K562 (cell line): ENCODE measurements around the gene AP3S2. TPM values are rescaled to one million over a fixed set of nuclear protein-coding genes. Genes with fewer than 3 reads are reported as not detected.
A peak's percentile ranks its signal among the peaks of the same experiment; 100 is the strongest.

ENCODE experiments used
- CCNT2 ChIP-seq: IDR thresholded peaks from 2 replicates; pipeline ENCODE4 v1.6.1; 2011; ENCODE audit warnings: borderline replicate concordance, low read depth, mild to moderate bottlenecking, moderate library complexity, mixed read lengths, low read length; ENCODE audit not compliant: insufficient read length; ENCODE audit errors: extremely low read depth
- ESRRA ChIP-seq: fragments of 450-650 bp; IDR thresholded peaks from 2 replicates; pipeline ENCODE4 v1.6.1; 2014; ENCODE audit warnings: low read depth, mild to moderate bottlenecking, moderate library complexity, borderline replicate concordance
- JUN ChIP-seq, 2 experiments: sonication (generic) in 1 of 2; formaldehyde crosslinking in 1 of 2; IDR thresholded peaks; 2 replicates each; pipeline versions ENCODE4 v1.6.1 to v1.8.0; 2012 to 2022; ENCODE audit warnings: borderline replicate concordance in 2 of 2, mild to moderate bottlenecking in 2 of 2, improper control_type of control experiment in 1 of 2, low read depth in 1 of 2, low read length in 1 of 2, missing genetic modification reagents in 1 of 2
- KLF1 ChIP-seq: fragments of 450-650 bp; IDR thresholded peaks from 2 replicates; pipeline ENCODE4 v1.6.1; 2016; ENCODE audit warnings: missing genetic modification characterization, missing compliant biosample characterization
- MCM2 ChIP-seq: fragments of 450-650 bp; IDR thresholded peaks from 2 replicates; pipeline ENCODE4 v1.6.1; 2017; ENCODE audit warnings: low read depth, mild to moderate bottlenecking
- NFIC ChIP-seq: fragments of 450-650 bp; IDR thresholded peaks from 2 replicates; pipeline ENCODE4 v1.6.1; 2017; ENCODE audit warnings: mild to moderate bottlenecking, inconsistent platforms
- NR3C1 ChIP-seq: sonication (generic); formaldehyde crosslinking; IDR thresholded peaks from 2 replicates; pipeline ENCODE4 v1.8.1; 2022; ENCODE audit warnings: missing genetic modification reagents
- PHB ChIP-seq: fragments of 250-450 bp; sonication (Bioruptor Pico); IDR thresholded peaks from 2 replicates; pipeline ENCODE4 v1.5.0; 2021
- PHTF2 ChIP-seq: fragments of 250-450 bp; sonication (Bioruptor Pico); IDR thresholded peaks from 2 replicates; pipeline ENCODE4 v1.5.0; 2021; ENCODE audit warnings: mild to moderate bottlenecking
- RFX1 ChIP-seq: fragments of 450-650 bp; IDR thresholded peaks from 2 replicates; pipeline ENCODE4 v1.6.1; 2016; ENCODE audit warnings: mild to moderate bottlenecking, moderate library complexity
- SIN3A ChIP-seq, 2 experiments: fragments of 150-350 bp in 1 of 2; IDR thresholded peaks; 2 replicates each; pipeline ENCODE4 v1.6.1; 2011 to 2016; ENCODE audit warnings: borderline replicate concordance in 2 of 2, low read depth in 2 of 2, low read length in 2 of 2, mild to moderate bottlenecking in 2 of 2, moderate library complexity in 2 of 2; ENCODE audit not compliant: control insufficient read depth in 1 of 2
- TCF7 ChIP-seq: sonication (generic); IDR thresholded peaks from 2 replicates; pipeline ENCODE4 v1.6.1; 2016; ENCODE audit warnings: antibody characterized with exemption, borderline replicate concordance
- ZNF121 ChIP-seq: sonication (generic); formaldehyde crosslinking; conservative IDR thresholded peaks from 2 replicates; pipeline ENCODE4 v1.8.0; 2022; ENCODE audit warnings: missing genetic modification reagents
- ZNF197 ChIP-seq: fragments of 200-800 bp; sonication (Bioruptor generic); IDR thresholded peaks from 2 replicates; pipeline ENCODE4 v1.6.1; 2016; ENCODE audit warnings: low read depth, missing genetic modification characterization, missing compliant biosample characterization
- ZNF431 ChIP-seq: sonication (generic); formaldehyde crosslinking; IDR thresholded peaks from 2 replicates; pipeline ENCODE4 v1.8.0; 2022; ENCODE audit warnings: mild to moderate bottlenecking, missing genetic modification reagents
- polyA plus RNA-seq, 8 experiments: library from polyadenylated mRNA; depleted of rRNA in 4 of 8; stranded (reverse) in 5 of 8; unstranded in 3 of 8; fragments of >200 nt; fragmentation: Nextera tagmentation in 2 of 8; fragmentation: Illumina TruSeq in 1 of 8; extraction: Ambion mirVana in 2 of 8; extraction: Trizol in 1 of 8; gene quantifications; 2 replicates each; pipeline versions ENCODE4 v1.2.1 to v1.2.3, GENCODE V29; 2011 to 2014; ENCODE audit warnings: inconsistent platforms in 1 of 8, missing spikeins in 1 of 8
- total RNA-seq, 7 experiments: library from RNA; depleted of rRNA in 6 of 7; stranded (reverse); fragments of >200 nt in 6 of 7; fragmentation: Illumina TruSeq in 2 of 7; extraction: Trizol in 2 of 7; gene quantifications; 2 replicates each; pipeline versions ENCODE4 v1.2.1 to v1.2.3, GENCODE V29; 2011 to 2021; ENCODE audit warnings: low replicate concordance in 1 of 7
- TF ChIP-seq, protein P1 (sequence below), 2 experiments: fragments of 450-650 bp; IDR thresholded peaks; 2 replicates each; pipeline ENCODE4 v1.6.1; 2018; ENCODE audit warnings: mild to moderate bottlenecking in 2 of 2, low read depth in 1 of 2; ENCODE audit not compliant: partially characterized antibody in 2 of 2
- TF ChIP-seq, protein P2 (sequence below): sonication (generic); formaldehyde crosslinking; IDR thresholded peaks from 2 replicates; pipeline ENCODE4 v1.8.1; 2023; ENCODE audit warnings: mild to moderate bottlenecking, missing genetic modification reagents, moderate library complexity
- TF ChIP-seq, protein P3 (sequence below): sonication (generic); formaldehyde crosslinking; IDR thresholded peaks from 2 replicates; pipeline ENCODE4 v1.8.0; 2022; ENCODE audit warnings: mild to moderate bottlenecking, missing genetic modification reagents
- TF ChIP-seq, protein P4 (sequence below): fragments of 250-450 bp; sonication (Bioruptor Pico); IDR thresholded peaks from 2 replicates; pipeline ENCODE4 v1.5.1; 2021; ENCODE audit warnings: mild to moderate bottlenecking

AP3S2 gene
- total and polyA plus RNA-seq, 9 of the 15 experiments (the other 6 are each of a cell fraction or from before 2014, with no cell fraction given) = 16.4 to 54.1 (median 37.4) TPM

DNA sequence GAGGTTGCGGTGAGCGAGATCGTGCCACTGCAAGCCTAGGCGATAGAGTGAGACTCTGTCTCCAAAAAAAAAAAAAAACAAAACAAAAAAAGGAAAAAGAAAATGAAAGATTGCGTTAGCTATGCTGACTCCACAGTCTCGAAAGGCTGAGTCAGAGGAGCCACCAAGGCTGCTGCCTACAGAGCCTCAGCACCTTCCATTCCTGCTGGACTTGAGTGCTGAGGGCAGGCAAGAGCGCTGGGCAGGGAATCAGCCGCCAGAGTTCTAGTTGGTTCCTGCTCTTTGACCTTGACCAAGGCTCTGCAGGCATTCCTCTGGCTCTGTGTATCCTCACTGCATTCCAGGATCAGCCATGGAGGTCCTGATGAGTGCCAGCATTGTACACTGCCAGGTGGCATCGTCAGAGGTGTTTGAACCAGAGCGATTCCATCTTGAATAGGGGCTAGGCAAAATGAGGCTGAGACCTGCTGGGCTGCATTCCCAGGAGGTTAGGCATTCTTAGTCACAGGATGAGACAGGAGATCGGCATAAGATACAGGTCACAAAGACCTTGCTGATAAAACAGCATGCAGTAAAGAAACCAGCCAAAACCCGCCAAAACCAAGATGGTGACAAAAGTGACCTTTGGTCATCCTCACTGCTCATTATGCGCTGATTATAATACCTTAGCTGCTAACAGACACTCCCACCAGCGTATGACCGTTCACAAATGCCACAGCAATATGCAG, 111.7 kb downstream of the AP3S2 start (continued):
- TF ChIP-seq, protein P1, sequence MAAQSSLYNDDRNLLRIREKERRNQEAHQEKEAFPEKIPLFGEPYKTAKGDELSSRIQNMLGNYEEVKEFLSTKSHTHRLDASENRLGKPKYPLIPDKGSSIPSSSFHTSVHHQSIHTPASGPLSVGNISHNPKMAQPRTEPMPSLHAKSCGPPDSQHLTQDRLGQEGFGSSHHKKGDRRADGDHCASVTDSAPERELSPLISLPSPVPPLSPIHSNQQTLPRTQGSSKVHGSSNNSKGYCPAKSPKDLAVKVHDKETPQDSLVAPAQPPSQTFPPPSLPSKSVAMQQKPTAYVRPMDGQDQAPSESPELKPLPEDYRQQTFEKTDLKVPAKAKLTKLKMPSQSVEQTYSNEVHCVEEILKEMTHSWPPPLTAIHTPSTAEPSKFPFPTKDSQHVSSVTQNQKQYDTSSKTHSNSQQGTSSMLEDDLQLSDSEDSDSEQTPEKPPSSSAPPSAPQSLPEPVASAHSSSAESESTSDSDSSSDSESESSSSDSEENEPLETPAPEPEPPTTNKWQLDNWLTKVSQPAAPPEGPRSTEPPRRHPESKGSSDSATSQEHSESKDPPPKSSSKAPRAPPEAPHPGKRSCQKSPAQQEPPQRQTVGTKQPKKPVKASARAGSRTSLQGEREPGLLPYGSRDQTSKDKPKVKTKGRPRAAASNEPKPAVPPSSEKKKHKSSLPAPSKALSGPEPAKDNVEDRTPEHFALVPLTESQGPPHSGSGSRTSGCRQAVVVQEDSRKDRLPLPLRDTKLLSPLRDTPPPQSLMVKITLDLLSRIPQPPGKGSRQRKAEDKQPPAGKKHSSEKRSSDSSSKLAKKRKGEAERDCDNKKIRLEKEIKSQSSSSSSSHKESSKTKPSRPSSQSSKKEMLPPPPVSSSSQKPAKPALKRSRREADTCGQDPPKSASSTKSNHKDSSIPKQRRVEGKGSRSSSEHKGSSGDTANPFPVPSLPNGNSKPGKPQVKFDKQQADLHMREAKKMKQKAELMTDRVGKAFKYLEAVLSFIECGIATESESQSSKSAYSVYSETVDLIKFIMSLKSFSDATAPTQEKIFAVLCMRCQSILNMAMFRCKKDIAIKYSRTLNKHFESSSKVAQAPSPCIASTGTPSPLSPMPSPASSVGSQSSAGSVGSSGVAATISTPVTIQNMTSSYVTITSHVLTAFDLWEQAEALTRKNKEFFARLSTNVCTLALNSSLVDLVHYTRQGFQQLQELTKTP (IDR thresholded peaks at IDR 0.05; ENCODE audit: low read depth in 1 of 2, partially characterized antibody in 2 of 2) = no peak
- TF ChIP-seq, protein P2, sequence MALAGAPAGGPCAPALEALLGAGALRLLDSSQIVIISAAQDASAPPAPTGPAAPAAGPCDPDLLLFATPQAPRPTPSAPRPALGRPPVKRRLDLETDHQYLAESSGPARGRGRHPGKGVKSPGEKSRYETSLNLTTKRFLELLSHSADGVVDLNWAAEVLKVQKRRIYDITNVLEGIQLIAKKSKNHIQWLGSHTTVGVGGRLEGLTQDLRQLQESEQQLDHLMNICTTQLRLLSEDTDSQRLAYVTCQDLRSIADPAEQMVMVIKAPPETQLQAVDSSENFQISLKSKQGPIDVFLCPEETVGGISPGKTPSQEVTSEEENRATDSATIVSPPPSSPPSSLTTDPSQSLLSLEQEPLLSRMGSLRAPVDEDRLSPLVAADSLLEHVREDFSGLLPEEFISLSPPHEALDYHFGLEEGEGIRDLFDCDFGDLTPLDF (CRISPR knock-in tag) = 0 out of 2 replicates have a peak, but pooled peaks have one; percentile 50
- TF ChIP-seq KLF1 (tag) (peak; percentile 90), SIN3A (IDR thresholded peaks at IDR 0.05; ENCODE audit: borderline replicate concordance in 2 of 2, control insufficient read depth in 1 of 2, low read depth in 2 of 2, low read length in 2 of 2) (no peak), PHB (CRISPR knock-in tag) (peak; percentile 62; the same call in 1 of the 2 replicates), ESRRA (peak; percentile 68; the same call in 1 of the 2 replicates), RFX1 (no peak), ZNF197 (CRISPR knock-in tag) (peak; percentile 99), NR3C1 (CRISPR knock-in tag) (no peak), CCNT2 (no peak), JUN (IDR thresholded peaks at IDR 0.05; ENCODE audit: borderline replicate concordance, low read depth, low read length) (no peak), JUN (CRISPR knock-in tag; IDR thresholded peaks at IDR 0.05; ENCODE audit: borderline replicate concordance) (no peak), PHTF2 (CRISPR knock-in tag) (peak; percentile 93), MCM2 (no peak), TCF7 (no peak), ZNF431 (no peak), ZNF121 (CRISPR knock-in tag) (no peak), NFIC (no peak)
- TF ChIP-seq, protein P3, sequence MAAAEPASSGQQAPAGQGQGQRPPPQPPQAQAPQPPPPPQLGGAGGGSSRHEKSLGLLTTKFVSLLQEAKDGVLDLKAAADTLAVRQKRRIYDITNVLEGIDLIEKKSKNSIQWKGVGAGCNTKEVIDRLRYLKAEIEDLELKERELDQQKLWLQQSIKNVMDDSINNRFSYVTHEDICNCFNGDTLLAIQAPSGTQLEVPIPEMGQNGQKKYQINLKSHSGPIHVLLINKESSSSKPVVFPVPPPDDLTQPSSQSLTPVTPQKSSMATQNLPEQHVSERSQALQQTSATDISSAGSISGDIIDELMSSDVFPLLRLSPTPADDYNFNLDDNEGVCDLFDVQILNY (CRISPR knock-in tag) = no peak
- TF ChIP-seq, protein P4, sequence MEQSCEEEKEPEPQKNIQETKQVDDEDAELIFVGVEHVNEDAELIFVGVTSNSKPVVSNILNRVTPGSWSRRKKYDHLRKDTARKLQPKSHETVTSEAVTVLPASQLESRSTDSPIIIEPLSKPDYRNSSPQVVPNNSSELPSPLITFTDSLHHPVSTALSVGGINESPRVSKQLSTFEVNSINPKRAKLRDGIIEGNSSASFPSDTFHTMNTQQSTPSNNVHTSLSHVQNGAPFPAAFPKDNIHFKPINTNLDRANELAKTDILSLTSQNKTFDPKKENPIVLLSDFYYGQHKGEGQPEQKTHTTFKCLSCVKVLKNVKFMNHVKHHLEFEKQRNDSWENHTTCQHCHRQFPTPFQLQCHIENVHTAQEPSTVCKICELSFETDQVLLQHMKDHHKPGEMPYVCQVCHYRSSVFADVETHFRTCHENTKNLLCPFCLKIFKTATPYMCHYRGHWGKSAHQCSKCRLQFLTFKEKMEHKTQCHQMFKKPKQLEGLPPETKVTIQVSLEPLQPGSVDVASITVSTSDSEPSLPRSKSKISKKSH = no peak
